Activated CD8-positive, alpha-beta T cell treated with anti-CD3 and anti-CD28 coated beads for 36 hours (primary cell): Measurements from ENCODE around the gene HBS1L. TPM values are rescaled to one million over a fixed set of nuclear protein-coding genes. Genes with fewer than 3 reads are reported as not detected.
A peak's percentile ranks its signal among the peaks of the same experiment; 100 is the strongest.

Experiments used
- ATAC-seq: fragments of 200-7000 bp; cut with Tn5 transposase; one replicate; pipeline ENCODE4 v1.10.0; 2021; ENCODE audit warnings: mild to moderate bottlenecking, moderate library complexity
- CTCF ChIA-PET: fragments of 350-600 bp; sonication (Branson Sonifier 250); formaldehyde crosslinking; loops from one replicate; lab custom pipeline; 2021; ENCODE audit warnings: antibody characterized with exemption; lab: Charles Lee
- POLR2A ChIA-PET: fragments of 350-600 bp; sonication (Branson Sonifier 250); formaldehyde crosslinking; loops from one replicate; lab custom pipeline; 2021; ENCODE audit warnings: antibody characterized with exemption; lab: Charles Lee
- DNase-seq: peaks from one replicate; pipeline ENCODE4 v3.0.0-alpha.2; 2020
- H3K27ac Mint-ChIP-seq: one replicate; pipeline ENCODE4 v1.8.0; 2021; ENCODE audit warnings: mild to moderate bottlenecking, mixed read lengths
- H3K27me3 Mint-ChIP-seq: one replicate; pipeline ENCODE4 v1.8.0; 2021; ENCODE audit warnings: mixed read lengths
- H3K36me3 Mint-ChIP-seq: one replicate; pipeline ENCODE4 v1.8.0; 2021; ENCODE audit warnings: low read depth, mixed read lengths
- H3K4me1 Mint-ChIP-seq: one replicate; pipeline ENCODE4 v1.8.0; 2021; ENCODE audit warnings: low read depth, mixed read lengths
- H3K4me3 Mint-ChIP-seq: one replicate; pipeline ENCODE4 v1.8.0; 2021; ENCODE audit warnings: mild to moderate bottlenecking, moderate library complexity, mixed read lengths
- H3K9me3 Mint-ChIP-seq: one replicate; pipeline ENCODE4 v1.8.0; 2021; ENCODE audit warnings: mixed read lengths
- CTCF ChIP-seq: fragments of 200-600 bp; IDR thresholded peaks from one replicate; pipeline ENCODE4 v1.8.0; 2022; ENCODE audit warnings: antibody characterized with exemption, mild to moderate bottlenecking
- intact Hi-C: fragments of 100-400 bp; cut with micrococcal nuclease; formaldehyde crosslinking; loops from one replicate; pipeline ENCODE4 v1.10.0; 2022
- total RNA-seq, 2 experiments: library from RNA; stranded (reverse); gene quantifications; one replicate each; pipeline ENCODE4 v1.2.3, GENCODE V29; 2021

The HBS1L gene
- total RNA-seq, 2 experiments from 2014 or later: 146 to 147 TPM

- no peak for TF ChIP-seq CTCF
- H3K36me3 Mint-ChIP-seq: peaks cover 3% of the 10 kb centered on the region
- CTCF ChIA-PET: interaction anchor here (0.9 to 1.4 kb wide), 3 partner anchors 12 to 33 kb away, joined by 3 read pairs; no protein-coding TSS in a partner anchor
- intact Hi-C loops: no loop called here
- no peaks in the 10 kb centered on the region for H3K27me3 Mint-ChIP-seq
- DNase-seq (no peak), ATAC-seq (no peak)
- POLR2A ChIA-PET: interaction anchor here (1.2 kb wide), 1 partner anchor 85 kb away, joined by 3 read pairs; the partner anchor contains the start of gene MYB
- H3K27ac Mint-ChIP-seq: no peak overlapping the region
- H3K9me3 Mint-ChIP-seq: peaks cover 2% of the 10 kb centered on the region
- H3K4me1 Mint-ChIP-seq: peaks cover 60% of the 10 kb centered on the region
- no peak overlapping the region for H3K4me3 Mint-ChIP-seq
These were observed 41.9 kb upstream of the HBS1L start for GRCh38 chr6:135096403-135097130.

GRCh38 chr6:135095716-135096115 lies 41.1 kb upstream of the HBS1L start:
- no peak for TF ChIP-seq CTCF
- intact Hi-C loops: loop anchor here (2.0 kb wide), 1 partner anchor 19 kb away; no protein-coding TSS in a partner anchor
- no peak for DNase-seq
- Mint-ChIP-seq H3K36me3 (peaks cover 3% of the 10 kb centered on the region), H3K9me3 (no peaks in the 10 kb centered on the region), H3K4me3 (no peak overlapping the region), H3K27ac (no peak overlapping the region), H3K4me1 (peaks cover 63% of the 10 kb centered on the region), H3K27me3 (no peaks in the 10 kb centered on the region)
- ChIA-PET CTCF (interaction anchor here (1.4 to 2.5 kb wide), 2 partner anchors 9 to 13 kb away, joined by 3 to 8 read pairs; no protein-coding TSS in a partner anchor), POLR2A (interaction anchor here (1.1 to 1.2 kb wide), 2 partner anchors 34 to 85 kb away, joined by 3 read pairs; partner anchors contain the start of gene MYB)
- ATAC-seq: no peak

- Mint-ChIP-seq H3K9me3 (no peaks in the 10 kb centered on the region), H3K27me3 (no peaks in the 10 kb centered on the region), H3K27ac (peak overlapping the region; percentile 91)
These were observed 39.8 kb upstream of the HBS1L start for GRCh38 chr6:135094403-135094821.

GRCh38 chr6:135093578-135093977 lies 39.0 kb upstream of the HBS1L start:
- Mint-ChIP-seq H3K4me1 (peaks cover 75% of the 10 kb centered on the region), H3K27ac (peak overlapping the region; percentile 91), H3K36me3 (peaks cover 3% of the 10 kb centered on the region), H3K27me3 (no peaks in the 10 kb centered on the region), H3K4me3 (no peak overlapping the region), H3K9me3 (no peaks in the 10 kb centered on the region)
- DNase-seq (no peak), ATAC-seq (no peak)
- ChIA-PET POLR2A (interaction anchor here (0.9 to 2.0 kb wide), 8 partner anchors 9 to 87 kb away, joined by 3 to 13 read pairs (median 4); partner anchors contain the start of genes HBS1L and MYB), CTCF (interaction anchor here (1.2 to 2.6 kb wide), 6 partner anchors 11 to 91 kb away, joined by 3 to 9 read pairs (median 6); partner anchors contain the start of gene HBS1L)
- intact Hi-C loops: loop anchor here (5.0 kb wide), 2 partner anchors 34 to 69 kb away; no protein-coding TSS in a partner anchor
- no peak for TF ChIP-seq CTCF

More at GRCh38 chr6:135094403-135094821, 39.8 kb upstream of the HBS1L start:
- Mint-ChIP-seq H3K4me1 (peaks cover 73% of the 10 kb centered on the region), H3K36me3 (peaks cover 3% of the 10 kb centered on the region), H3K4me3 (peak overlapping the region; percentile 39)
- ATAC-seq (peak; percentile 90), DNase-seq (peak; percentile 69)
- POLR2A ChIA-PET: interaction anchor here (0.7 to 2.0 kb wide), 13 partner anchors 8 to 88 kb away, joined by 3 to 13 read pairs (median 4); partner anchors contain the start of gene MYB
- TF ChIP-seq CTCF: no peak
- intact Hi-C loops: loop anchor here (2.0 to 5.0 kb wide), 3 partner anchors 20 to 68 kb away; no protein-coding TSS in a partner anchor
- CTCF ChIA-PET: interaction anchor here (0.8 to 2.6 kb wide), 8 partner anchors 10 to 90 kb away, joined by 3 to 8 read pairs (median 4); partner anchors contain the start of gene HBS1L
